Activated naive CD4-positive, alpha-beta T cell treated with Interleukin-2 at 50 U/mL for 16 hours (primary cell): ENCODE measurements around the gene NDUFC2.
A peak's percentile ranks its signal among the peaks of the same experiment; 100 is the strongest.
"Not testable (repeated sequence)": the region's sequence is repeated elsewhere in the genome, so short reads cannot be mapped to it uniquely, and the experiment has no call there.

ENCODE experiments used
- DNase-seq: peaks from one replicate; pipeline ENCODE4 v3.0.0-alpha.2; 2020

Gene NDUFC2

DNA sequence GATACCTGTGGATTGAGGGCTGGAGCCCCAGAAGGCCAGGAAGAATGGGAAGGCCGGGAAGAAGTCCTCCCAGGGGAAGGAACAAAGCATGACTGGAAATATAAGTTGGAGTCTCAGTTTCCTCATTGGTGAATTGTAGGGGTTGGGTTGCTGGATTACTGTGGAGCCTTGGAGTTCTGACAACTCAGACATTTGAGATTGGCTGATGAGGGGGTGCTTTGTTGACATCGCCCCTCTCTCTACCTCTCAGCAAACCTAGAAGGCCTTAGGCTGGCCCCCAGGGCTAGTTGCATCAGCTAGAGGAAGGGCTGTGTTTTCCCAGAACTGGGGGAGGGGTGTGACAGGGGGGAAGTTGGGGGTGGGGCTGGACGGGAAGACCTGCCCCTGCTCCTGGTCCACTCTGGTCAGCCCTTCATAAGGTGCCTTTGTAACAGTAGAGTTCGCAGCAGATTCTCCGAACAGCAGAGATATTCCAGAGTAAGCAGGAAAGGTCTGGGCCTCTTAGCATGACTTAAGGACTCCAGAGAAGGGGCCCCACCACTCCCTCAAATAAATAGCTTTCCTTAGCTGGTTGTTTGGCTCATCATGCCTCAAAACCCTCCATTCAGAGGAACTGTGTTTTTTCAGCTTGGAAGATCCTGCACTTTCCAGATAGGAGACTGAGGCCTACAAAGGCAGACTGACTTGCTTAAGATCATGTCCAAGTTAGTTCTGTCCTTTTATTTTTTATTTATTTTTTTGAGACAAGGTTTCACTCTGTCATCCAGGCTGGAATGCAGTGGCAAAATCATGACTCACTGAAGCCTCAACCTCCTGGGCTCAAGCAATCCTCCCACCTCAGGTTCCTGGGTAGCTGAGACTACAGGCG is 28.5 kb downstream of the NDUFC2 start:
- DNase-seq = no peak

GRCh38 chr11:78049348-78049747 is 30.3 kb downstream of the NDUFC2 start:
- DNase-seq = no peak

DNA sequence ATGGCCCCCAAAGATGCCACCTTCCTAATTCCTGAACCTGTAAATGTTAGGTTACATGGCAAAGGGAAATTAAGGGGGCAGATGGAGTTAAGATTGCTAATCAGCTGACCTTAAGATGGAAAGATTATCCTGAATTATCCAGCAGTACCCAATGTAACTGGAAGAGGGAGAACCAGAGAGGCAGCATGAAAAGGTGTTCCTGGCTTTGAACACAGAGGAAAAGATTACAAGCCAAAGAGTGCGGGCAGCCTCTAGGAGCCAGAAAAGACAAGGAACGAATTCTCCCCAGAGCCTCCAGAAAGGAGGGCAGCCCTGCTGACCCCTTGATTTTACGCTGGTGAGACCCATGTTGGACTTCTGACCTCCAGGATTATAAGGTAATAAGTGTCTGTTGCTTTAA is 31.1 kb downstream of the NDUFC2 start:
- DNase-seq = no peak

GRCh38 chr11:78046486-78046854 is 33.2 kb downstream of the NDUFC2 start:
- no peak for DNase-seq

- DNase-seq = peak; percentile 77
Observed at GRCh38 chr11:78045851-78046485, 33.7 kb downstream of the NDUFC2 start.

DNA sequence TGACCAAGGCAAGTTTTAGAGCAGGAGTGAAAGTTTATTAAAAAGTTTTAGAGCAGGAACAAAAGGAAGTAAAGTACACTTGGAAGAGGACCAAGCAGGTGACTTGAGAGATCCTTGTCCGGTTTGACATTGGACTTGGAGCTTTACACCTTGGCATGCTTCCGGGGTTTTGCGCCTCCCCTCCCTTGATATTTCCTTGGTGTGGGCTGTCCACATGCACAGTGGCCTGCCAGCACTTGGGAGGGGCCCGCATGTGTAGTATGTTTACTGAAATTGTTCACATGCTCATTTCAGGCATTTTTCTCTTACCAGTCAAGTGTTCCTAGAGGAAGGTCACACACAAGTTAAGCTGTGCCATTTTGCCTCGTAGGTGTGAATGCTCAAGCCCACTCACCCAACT is 35.0 kb downstream of the NDUFC2 start:
- DNase-seq = no peak

DNA sequence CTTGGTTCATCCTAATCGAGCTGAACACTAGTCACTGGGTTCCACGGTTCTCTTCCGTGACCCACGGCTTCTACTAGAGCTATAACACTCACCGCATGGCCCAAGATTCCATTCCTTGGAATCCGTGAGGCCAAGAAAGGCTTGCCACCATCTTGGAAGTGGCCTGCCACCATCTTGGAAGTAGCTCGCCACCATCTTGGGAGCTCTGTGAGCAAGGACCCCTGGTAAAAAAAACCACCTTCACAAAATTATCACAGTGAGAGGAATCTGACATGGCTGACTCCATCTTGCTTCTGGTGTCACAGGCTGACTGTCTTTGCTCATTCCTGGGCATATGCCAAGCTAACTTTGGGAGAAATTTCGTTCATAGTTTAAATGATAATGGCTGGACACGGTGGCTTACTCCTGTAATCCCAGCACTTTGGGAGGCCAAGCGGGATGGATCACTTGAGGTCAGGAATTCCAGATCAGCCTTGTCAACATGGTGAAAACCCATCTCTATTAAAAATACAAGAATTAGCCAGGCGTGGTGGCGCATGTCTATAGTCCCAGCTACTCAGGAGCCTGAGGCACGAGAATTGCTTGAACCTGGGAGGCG is 37.7 kb downstream of the NDUFC2 start:
- DNase-seq = no peak

DNA sequence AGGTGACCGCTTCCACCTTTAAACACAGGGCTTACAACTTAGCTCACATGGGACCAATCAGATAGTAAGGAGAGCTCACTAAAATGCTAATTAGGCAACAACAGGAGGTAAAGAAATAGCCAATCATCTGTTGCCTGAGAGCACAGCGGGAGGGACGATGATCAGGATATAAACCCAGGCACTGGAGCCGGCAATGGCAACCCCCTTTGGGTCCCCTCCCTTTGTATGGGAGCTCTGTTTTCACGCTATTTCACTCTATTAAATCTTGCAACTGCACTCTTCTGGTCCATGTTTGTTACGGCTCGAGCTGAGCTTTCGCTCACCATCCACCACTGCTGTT is 38.3 kb downstream of the NDUFC2 start:
- DNase-seq = not testable (repeated sequence)

DNA sequence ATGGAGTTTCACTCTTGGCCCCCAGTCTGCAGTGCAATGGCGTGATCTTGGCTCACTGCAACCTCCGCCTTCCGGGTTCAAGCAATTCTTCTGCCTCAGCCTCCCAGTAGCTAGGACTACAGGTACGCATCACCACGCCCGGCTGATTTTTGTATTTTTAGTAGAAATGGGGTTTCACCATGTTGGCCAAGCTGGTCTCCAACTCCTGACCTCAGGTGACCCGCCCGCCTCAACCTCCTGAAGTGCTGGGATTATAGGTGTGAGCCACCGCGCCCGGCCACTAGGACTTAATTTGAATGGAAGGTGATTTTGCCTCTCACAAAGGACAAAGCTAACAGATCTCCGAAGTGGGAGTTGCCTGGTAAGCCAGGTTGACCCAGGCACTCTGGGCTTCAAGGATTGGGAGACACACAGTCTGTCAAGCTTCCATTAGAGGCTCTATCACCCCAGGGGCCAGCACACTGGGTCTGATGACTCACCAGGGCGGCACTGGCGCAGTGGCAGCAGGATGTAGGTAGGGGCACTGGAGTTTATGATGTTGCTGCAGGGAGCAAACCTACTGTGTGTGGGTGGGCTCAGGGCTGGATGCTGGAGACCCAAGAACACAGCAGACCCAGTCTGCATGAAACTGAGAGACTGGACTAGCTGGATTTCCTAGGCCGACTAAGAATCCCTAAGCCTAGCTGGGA is 38.8 kb downstream of the NDUFC2 start:
- DNase-seq = no peak

- DNase-seq = peak; percentile 2
Observed at GRCh38 chr11:78039919-78040671, 39.6 kb downstream of the NDUFC2 start.

- DNase-seq = no peak
Observed at GRCh38 chr11:78039391-78039918, 40.2 kb downstream of the NDUFC2 start.

DNA sequence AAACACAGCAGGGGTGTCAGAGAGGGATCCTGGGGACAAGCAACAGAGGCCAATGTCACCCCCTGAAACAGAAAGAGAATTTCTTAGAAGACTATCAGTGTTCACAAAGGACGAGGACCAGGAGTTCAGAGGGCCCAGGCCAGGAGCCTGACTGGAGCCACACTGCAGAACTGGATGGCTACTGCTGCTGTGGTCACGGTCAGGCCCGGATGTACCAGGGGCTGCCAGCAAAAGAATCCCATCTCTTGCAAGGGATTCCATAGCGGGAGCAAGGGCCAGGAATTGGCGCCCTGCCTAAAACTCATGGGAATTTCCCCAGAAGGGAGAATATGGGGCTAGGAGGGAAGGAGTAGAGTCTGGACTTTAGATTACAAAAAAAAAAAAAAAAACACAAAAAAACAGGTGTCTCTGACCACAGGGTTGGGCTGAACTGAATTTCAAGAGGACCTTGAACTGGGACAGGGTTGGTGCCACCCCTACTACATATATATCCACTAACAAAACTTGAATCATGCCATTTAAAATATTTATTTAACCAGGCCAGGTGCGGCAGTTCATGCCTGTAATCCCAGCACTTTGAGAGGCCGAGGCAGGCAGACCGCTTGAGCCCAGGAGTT is 40.9 kb downstream of the NDUFC2 start:
- DNase-seq = no peak

DNA sequence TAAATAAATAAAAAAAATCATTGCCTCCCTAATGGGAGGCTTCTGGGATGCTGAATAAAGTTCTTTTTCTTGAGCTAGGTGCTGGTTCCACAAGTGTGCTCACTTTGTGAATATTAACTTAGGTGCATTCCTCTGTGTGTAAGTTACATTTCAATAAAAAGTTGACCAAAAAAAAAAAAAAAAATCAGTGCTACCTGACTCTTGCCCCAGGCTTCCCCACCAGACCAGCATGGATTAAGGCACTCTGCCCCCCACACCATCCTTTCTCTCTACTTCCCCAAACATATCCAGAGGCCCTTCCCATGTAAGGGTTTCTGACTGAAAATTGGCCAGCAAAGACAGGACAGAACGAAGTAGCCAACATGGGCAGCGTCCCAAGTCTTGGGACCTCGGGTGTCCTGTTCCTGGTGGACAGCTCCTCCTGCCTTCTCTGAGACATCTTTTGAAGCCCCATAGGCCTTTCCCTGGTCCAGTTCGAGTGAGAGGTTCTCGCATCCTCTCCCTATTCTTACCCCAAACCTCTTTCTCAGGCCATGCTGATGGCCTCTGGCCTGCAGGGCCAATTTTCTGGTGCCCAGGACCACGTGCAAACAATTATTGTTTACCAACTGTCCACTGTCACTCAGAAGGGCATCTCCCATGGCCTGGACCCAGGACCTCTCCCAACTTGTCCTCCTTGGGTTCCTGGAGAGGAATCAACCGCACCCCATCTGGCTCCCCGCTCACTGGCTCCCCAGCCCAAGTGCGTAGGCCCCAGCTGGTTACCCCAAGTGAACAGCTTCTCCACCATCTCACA is 41.6 kb downstream of the NDUFC2 start:
- no peak for DNase-seq

- DNase-seq = no peak
Observed at GRCh38 chr11:78037056-78037455, 42.6 kb downstream of the NDUFC2 start.

- no peak for DNase-seq
Observed at GRCh38 chr11:78036313-78036712, 43.3 kb downstream of the NDUFC2 start.

DNA sequence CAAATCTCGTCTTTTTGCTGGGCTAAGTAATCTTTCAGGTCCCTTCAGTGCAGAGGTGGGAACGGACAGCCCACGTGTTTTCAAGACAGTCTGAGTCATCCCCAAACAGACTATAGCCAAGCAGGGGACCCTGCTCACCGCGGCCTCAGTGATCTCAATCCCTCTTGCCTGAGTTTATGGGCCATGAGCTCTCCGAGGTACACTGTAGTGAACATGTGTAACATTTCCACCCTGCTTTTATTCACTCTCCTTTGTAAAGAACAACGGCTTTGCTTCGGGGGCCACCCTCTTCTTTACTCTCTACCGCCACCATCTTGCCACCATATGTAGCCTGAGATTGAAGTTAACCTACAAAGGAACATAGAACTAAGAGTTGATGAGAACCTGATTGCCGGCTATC is 45.0 kb downstream of the NDUFC2 start:
- no peak for DNase-seq

GRCh38 chr11:78033040-78033439 is 46.6 kb downstream of the NDUFC2 start:
- DNase-seq = no peak

GRCh38 chr11:78032090-78032489 is 47.6 kb downstream of the NDUFC2 start:
- DNase-seq = no peak

DNA sequence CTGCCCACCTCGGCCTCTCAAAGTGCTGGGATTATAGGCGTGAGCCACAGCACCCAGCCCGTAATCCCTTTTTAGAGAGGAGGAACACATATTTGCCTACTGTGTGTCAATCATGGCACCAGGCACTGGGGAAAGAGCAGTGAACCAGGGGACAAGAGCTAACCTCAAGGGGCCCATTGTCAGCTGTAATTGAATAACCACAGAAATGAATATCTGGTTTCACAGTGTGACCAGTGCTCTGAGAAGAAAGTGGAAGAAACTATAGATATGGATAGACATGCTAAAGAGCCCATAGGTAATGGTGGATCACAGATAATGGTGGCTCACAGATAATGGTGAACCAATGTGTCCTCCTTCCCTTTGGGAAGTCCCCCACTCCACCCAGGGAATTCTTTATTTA is 48.0 kb downstream of the NDUFC2 start:
- no peak for DNase-seq

DNA sequence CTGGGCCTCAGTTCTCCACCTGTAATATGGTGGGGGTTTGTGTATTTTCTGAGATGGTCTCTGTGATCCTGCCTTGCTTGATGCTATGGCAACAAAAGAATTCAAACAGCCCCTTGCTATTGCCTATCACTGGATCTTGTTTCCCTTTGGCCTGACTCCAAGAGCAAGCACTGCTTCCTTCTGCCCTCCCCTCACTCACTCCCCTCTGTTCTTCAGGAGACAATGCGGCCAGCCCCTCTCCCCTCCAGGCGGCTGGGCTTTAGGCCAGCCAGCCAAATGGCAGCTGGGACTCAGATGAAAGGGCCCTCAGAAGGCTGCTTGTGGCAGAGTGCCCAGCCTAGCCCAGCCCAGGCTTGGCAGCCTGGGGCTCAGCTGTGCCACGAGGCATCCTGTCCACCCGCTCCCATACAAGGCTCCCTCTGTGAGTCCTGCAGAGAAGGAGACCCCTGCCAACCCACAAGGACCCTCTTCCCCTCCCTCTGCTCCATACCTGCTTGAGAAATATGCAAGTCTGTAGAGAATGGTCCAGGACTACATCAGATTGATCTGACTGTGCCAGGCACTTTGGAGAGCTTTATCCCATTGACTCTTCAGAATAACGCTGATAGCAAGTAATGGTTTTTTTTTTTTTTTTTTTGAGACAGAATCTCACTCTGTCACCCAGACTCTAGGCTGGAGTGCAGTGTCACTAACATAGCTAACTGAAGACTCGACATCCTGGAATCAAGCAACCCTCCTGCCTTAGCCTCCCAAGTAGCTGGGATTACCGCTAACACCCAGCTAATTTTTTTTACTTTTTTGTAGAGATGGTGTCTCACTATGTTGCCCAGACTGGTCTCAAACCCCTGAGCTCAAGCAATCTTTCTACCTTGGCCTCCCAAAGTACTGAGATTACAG is 49.0 kb downstream of the NDUFC2 start:
- no peak for DNase-seq
